Esophagus muscularis mucosa (tissue), 3 donors: ENCODE results near the gene SPATA12.

Experiments
- CTCF ChIP-seq, 3 experiments: fragments of 200-600 bp in 2 of 3; fragments of 450-650 bp in 1 of 3; sonication (generic) in 2 of 3; IDR thresholded peaks; one replicate each; pipeline ENCODE4 v1.5.1; 2017 to 2019; ENCODE audit warnings: antibody characterized with exemption in 3 of 3, mild to moderate bottlenecking in 2 of 3, moderate library complexity in 1 of 3
- POLR2A ChIP-seq: fragments of 450-650 bp; IDR thresholded peaks from one replicate; pipeline ENCODE4 v1.6.1; 2017; ENCODE audit warnings: antibody characterized with exemption, moderate library complexity, mild to moderate bottlenecking, low read depth

- no peak for TF ChIP-seq POLR2A
- no peak for TF ChIP-seq CTCF (IDR thresholded peaks at IDR 0.05)
Observed at GRCh38 chr3:57094575-57094974, 34.1 kb downstream of the SPATA12 start.
